ENCODE results near the gene FHIP2A.
"Not testable (repeated sequence)": the region's sequence is repeated elsewhere in the genome, so short reads cannot be mapped to it uniquely, and the experiment has no call there.

Gene FHIP2A

DNA sequence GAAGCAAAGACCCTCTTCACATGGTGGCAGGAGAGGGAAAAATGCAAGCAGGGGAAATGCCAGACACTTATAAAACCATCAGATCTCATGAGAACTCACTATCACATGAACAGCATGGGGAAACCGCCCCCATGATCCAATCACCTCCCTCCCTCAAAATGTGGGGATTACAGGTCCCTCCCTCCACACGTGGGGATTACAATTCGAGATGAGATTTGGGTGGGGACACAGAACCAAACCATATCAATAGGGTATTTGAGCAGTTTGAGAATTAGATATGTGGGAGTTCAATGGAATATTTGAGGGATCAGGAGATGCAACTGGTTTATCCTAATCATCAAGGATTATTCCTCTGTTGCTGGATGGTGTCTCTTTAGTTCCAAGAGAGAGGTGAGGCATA, 46.5 kb upstream of the FHIP2A start:
- not testable (repeated sequence) for H2BK5ac ChIP-seq (ENCODE audit: low read depth, low read length, poor library complexity, severe bottlenecking); H3K4me3 ChIP-seq (ENCODE audit: insufficient read depth in 1 of 2, low read depth in 1 of 2, low read length in 2 of 2); H3K4ac ChIP-seq (ENCODE audit: low read depth in 1 of 2, low read length in 2 of 2); H3K23ac ChIP-seq (ENCODE audit: low read length in 2 of 2); H3K4me1 ChIP-seq (ENCODE audit: control insufficient read depth, insufficient read depth, low read depth, low read length); H3K9me3 ChIP-seq (ENCODE audit: control insufficient read depth, low read length); H2BK12ac ChIP-seq (ENCODE audit: low read length in 2 of 2); H3K79me1 ChIP-seq (replicated peaks; ENCODE audit: low read length, poor library complexity, severe bottlenecking); H4K91ac ChIP-seq (ENCODE audit: low read length); H3K27me3 ChIP-seq (ENCODE audit: control insufficient read depth in 1 of 2, insufficient read depth in 1 of 2, low read length in 2 of 2); H3K27ac ChIP-seq (ENCODE audit: low read length, poor library complexity, severe bottlenecking); H2BK120ac ChIP-seq (ENCODE audit: low read depth, low read length); H4K8ac ChIP-seq (ENCODE audit: low read length); H2AFZ ChIP-seq (ENCODE audit: low read depth, low read length); H3K18ac ChIP-seq (ENCODE audit: low read depth in 1 of 2, low read length in 2 of 2); H3K4me2 ChIP-seq (ENCODE audit: low read length, poor library complexity, severe bottlenecking); H2BK15ac ChIP-seq (ENCODE audit: low read depth, poor library complexity, severe bottlenecking); H2AK5ac ChIP-seq (ENCODE audit: low read length, severe bottlenecking); DNase-seq; H3K9ac ChIP-seq (ENCODE audit: low read length); H3K14ac ChIP-seq (ENCODE audit: low read length in 2 of 2); H3K36me3 ChIP-seq (ENCODE audit: control insufficient read depth in 1 of 2, insufficient read depth in 2 of 2, low read depth in 1 of 2, low read length in 2 of 2)
- 82% methylated on average over 2 of the region's 3 CpGs for WGBS

DNA sequence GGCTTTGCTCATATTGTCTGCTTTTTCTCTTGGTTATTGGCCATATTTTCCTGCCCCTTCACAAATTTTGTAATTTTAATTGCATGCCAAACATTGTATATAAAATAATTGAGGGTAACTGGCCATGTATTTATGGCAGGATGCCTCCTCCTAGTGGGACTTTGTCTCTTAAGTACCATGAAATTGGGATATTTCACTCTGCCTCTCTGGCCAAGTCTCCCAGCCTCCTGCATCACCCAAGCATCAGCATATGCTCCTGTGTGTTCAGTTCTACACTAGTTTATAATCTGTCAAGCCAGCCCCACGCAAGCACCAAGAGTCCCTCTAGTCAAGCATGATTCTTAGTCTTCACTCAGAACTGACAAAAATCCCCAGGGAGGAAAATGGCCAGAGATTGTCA, 44.2 kb upstream of the FHIP2A start:
- no peak overlapping the region for H3K18ac ChIP-seq (ENCODE audit: low read depth in 1 of 2, low read length in 2 of 2)
- H3K4me3 ChIP-seq (ENCODE audit: insufficient read depth in 1 of 2, low read depth in 1 of 2, low read length in 2 of 2) = no peak overlapping the region
- WGBS = 100% methylated on average over 1 of the region's 1 CpG
- no peak overlapping the region for H3K4me2 ChIP-seq (ENCODE audit: low read length, poor library complexity, severe bottlenecking)
- H2BK5ac ChIP-seq (ENCODE audit: low read depth, low read length, poor library complexity, severe bottlenecking) = no peak overlapping the region
- H2BK12ac ChIP-seq (ENCODE audit: low read length in 2 of 2) = peak overlapping the region in 1 of 2 experiments; percentile 63
- H3K4me1 ChIP-seq (ENCODE audit: control insufficient read depth, insufficient read depth, low read depth, low read length) = peaks cover 5% of the 10 kb centered on the region
- no peaks in the 10 kb centered on the region for H3K36me3 ChIP-seq (ENCODE audit: control insufficient read depth in 1 of 2, insufficient read depth in 2 of 2, low read depth in 1 of 2, low read length in 2 of 2)
- H3K14ac ChIP-seq (ENCODE audit: low read length in 2 of 2) = no peak overlapping the region
- H3K9me3 ChIP-seq (ENCODE audit: control insufficient read depth, low read length) = no peaks in the 10 kb centered on the region
- no peak overlapping the region for H2BK120ac ChIP-seq (ENCODE audit: low read depth, low read length)
- no peak overlapping the region for H3K27ac ChIP-seq (ENCODE audit: low read length, poor library complexity, severe bottlenecking)
- H3K23ac ChIP-seq (ENCODE audit: low read length in 2 of 2) = no peak overlapping the region
- H3K4ac ChIP-seq (ENCODE audit: low read depth in 1 of 2, low read length in 2 of 2) = no peak overlapping the region
- H3K9ac ChIP-seq (ENCODE audit: low read length) = no peak overlapping the region
- H2BK15ac ChIP-seq (ENCODE audit: low read depth, poor library complexity, severe bottlenecking) = no peak overlapping the region
- H2AFZ ChIP-seq (ENCODE audit: low read depth, low read length) = no peak overlapping the region
- H3K27me3 ChIP-seq (ENCODE audit: control insufficient read depth in 1 of 2, insufficient read depth in 1 of 2, low read length in 2 of 2) = no peaks in the 10 kb centered on the region
- no peak for DNase-seq
- H4K91ac ChIP-seq (ENCODE audit: low read length) = no peak overlapping the region
- no peaks in the 10 kb centered on the region for H3K79me1 ChIP-seq (replicated peaks; ENCODE audit: low read length, poor library complexity, severe bottlenecking)
- H4K8ac ChIP-seq (ENCODE audit: low read length) = no peak overlapping the region
- H2AK5ac ChIP-seq (ENCODE audit: low read length, severe bottlenecking) = no peak overlapping the region

DNA sequence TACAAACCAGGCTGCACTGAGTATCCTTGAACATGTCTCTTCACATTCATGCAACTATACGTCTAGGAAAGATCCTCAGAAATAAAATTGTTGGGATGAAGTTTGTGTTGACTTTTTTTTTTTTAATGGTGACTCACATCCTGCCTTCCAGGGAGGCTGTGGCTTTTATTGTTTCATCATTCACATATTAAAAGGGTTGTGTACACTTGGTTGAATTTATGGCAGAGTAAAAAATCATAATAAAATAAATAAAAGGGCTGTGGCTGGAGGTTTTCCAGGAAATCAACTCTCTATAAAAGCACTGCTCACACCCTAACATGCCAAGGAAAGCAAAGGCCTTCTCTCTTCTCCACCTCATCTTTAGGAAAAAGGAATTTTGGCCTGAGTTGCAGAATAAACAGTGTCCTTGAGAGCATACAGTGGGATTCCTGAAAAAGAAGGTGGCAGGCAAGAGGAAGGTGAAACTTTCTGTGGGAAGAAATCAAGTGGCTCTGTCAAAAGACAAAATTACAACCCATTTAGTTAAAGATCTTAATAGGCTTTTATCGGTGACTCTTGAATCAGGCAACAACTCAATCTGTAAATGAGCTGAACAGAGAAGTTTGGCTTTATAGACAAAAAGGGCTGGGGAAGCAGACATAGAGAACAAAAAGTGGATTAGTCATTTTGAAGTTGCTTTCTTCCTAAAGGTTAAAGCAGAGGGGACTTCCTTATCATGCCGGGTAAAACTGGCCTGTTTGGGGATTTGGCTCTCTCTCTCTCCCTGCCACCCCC, 41.6 kb upstream of the FHIP2A start:
- Histone ChIP-seq H3K18ac (ENCODE audit: low read depth in 1 of 2, low read length in 2 of 2) (peak overlapping the region in 1 of 2 experiments; percentile 12), H3K36me3 (ENCODE audit: control insufficient read depth in 1 of 2, insufficient read depth in 2 of 2, low read depth in 1 of 2, low read length in 2 of 2) (no peaks in the 10 kb centered on the region), H3K4me2 (ENCODE audit: low read length, poor library complexity, severe bottlenecking) (no peak overlapping the region), H3K23ac (ENCODE audit: low read length in 2 of 2) (no peak overlapping the region), H3K9me3 (ENCODE audit: control insufficient read depth, low read length) (no peaks in the 10 kb centered on the region), H4K8ac (ENCODE audit: low read length) (no peak overlapping the region), H2AFZ (ENCODE audit: low read depth, low read length) (no peak overlapping the region), H2BK15ac (ENCODE audit: low read depth, poor library complexity, severe bottlenecking) (no peak overlapping the region), H3K4me3 (ENCODE audit: insufficient read depth in 1 of 2, low read depth in 1 of 2, low read length in 2 of 2) (no peak overlapping the region), H2BK5ac (ENCODE audit: low read depth, low read length, poor library complexity, severe bottlenecking) (no peak overlapping the region), H3K4ac (ENCODE audit: low read depth in 1 of 2, low read length in 2 of 2) (peak overlapping the region in 1 of 2 experiments; percentile 67), H3K27ac (ENCODE audit: low read length, poor library complexity, severe bottlenecking) (peak overlapping the region; percentile 56), H2BK120ac (ENCODE audit: low read depth, low read length) (no peak overlapping the region), H3K14ac (ENCODE audit: low read length in 2 of 2) (no peak overlapping the region), H2BK12ac (ENCODE audit: low read length in 2 of 2) (peak overlapping the region in 1 of 2 experiments; percentile 42), H3K79me1 (replicated peaks; ENCODE audit: low read length, poor library complexity, severe bottlenecking) (no peaks in the 10 kb centered on the region), H3K27me3 (ENCODE audit: control insufficient read depth in 1 of 2, insufficient read depth in 1 of 2, low read length in 2 of 2) (no peaks in the 10 kb centered on the region), H4K91ac (ENCODE audit: low read length) (peak overlapping the region; percentile 39), H3K4me1 (ENCODE audit: control insufficient read depth, insufficient read depth, low read depth, low read length) (peaks cover 5% of the 10 kb centered on the region), H2AK5ac (ENCODE audit: low read length, severe bottlenecking) (peak overlapping the region; percentile 86), H3K9ac (ENCODE audit: low read length) (peak overlapping the region; percentile 15)
- DNase-seq = peak; percentile 82
- 30% methylated on average over 2 of the region's 3 CpGs for WGBS

DNA sequence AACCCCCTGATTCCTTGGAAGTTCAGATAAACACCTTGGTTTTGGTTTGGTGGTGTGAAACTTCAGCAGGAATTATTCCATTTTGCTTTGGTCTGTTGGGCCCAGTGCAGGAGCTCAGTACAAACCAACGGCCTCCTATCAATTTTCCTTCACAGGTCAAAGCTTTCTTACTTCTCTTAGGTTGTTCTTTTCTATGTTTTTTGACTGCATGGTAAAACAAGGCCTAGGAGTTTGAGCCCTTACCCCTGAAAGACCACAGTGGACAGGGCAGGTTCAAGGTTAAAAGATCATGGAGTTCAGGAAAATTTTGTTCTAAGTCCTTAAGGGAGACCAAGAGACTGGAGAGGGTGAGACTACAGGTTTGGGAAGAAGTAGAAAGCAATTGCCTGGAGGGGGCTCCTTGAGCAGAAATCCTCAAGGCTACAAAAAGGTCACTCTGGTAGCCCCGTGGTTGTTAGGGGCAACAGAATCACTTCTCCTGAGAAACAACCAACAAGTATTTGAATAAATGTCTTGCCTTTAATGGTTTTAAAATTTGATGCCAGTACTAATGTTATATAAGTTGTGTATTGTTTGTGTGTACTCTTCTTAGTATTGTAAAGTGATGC, 40.9 kb upstream of the FHIP2A start:
- Histone ChIP-seq H3K14ac (ENCODE audit: low read length in 2 of 2) (no peak overlapping the region), H3K4me3 (ENCODE audit: insufficient read depth in 1 of 2, low read depth in 1 of 2, low read length in 2 of 2) (no peak overlapping the region), H3K9me3 (ENCODE audit: control insufficient read depth, low read length) (no peaks in the 10 kb centered on the region), H3K18ac (ENCODE audit: low read depth in 1 of 2, low read length in 2 of 2) (peak overlapping the region; percentile 12 to 43), H3K4me2 (ENCODE audit: low read length, poor library complexity, severe bottlenecking) (no peak overlapping the region), H2BK5ac (ENCODE audit: low read depth, low read length, poor library complexity, severe bottlenecking) (no peak overlapping the region), H3K23ac (ENCODE audit: low read length in 2 of 2) (no peak overlapping the region), H3K9ac (ENCODE audit: low read length) (peak overlapping the region; percentile 15), H2BK15ac (ENCODE audit: low read depth, poor library complexity, severe bottlenecking) (no peak overlapping the region), H3K4me1 (ENCODE audit: control insufficient read depth, insufficient read depth, low read depth, low read length) (peaks cover 5% of the 10 kb centered on the region), H4K91ac (ENCODE audit: low read length) (peak overlapping the region; percentile 39), H3K4ac (ENCODE audit: low read depth in 1 of 2, low read length in 2 of 2) (peak overlapping the region; percentile 67 to 75), H2AFZ (ENCODE audit: low read depth, low read length) (no peak overlapping the region), H3K36me3 (ENCODE audit: control insufficient read depth in 1 of 2, insufficient read depth in 2 of 2, low read depth in 1 of 2, low read length in 2 of 2) (no peaks in the 10 kb centered on the region), H3K27ac (ENCODE audit: low read length, poor library complexity, severe bottlenecking) (peak overlapping the region; percentile 56), H2AK5ac (ENCODE audit: low read length, severe bottlenecking) (peak overlapping the region; percentile 86), H3K79me1 (replicated peaks; ENCODE audit: low read length, poor library complexity, severe bottlenecking) (no peaks in the 10 kb centered on the region), H3K27me3 (ENCODE audit: control insufficient read depth in 1 of 2, insufficient read depth in 1 of 2, low read length in 2 of 2) (no peaks in the 10 kb centered on the region), H4K8ac (ENCODE audit: low read length) (no peak overlapping the region), H2BK12ac (ENCODE audit: low read length in 2 of 2) (peak overlapping the region; percentile 0 to 42), H2BK120ac (ENCODE audit: low read depth, low read length) (peak overlapping the region; percentile 61)
- DNase-seq = no peak
- WGBS = no CpG with 5 or more reads among the region's 2 CpGs

Measured in mesenchymal stem cell (in vitro differentiated cells and primary cell).